Measurements from ENCODE around the gene CRYGA. TPM values are rescaled to one million over a fixed set of nuclear protein-coding genes. Genes with fewer than 3 reads are reported as not detected.

The CRYGA gene
- total and polyA plus RNA-seq, 7 donors = not detected

GRCh38 chr2:208189069-208189809 lies 25.9 kb upstream of the CRYGA start:
- Histone ChIP-seq H3K9me3 (no peaks in the 10 kb centered on the region), H3K4me1 (no peaks in the 10 kb centered on the region), H3K27me3 (ENCODE audit: insufficient read depth in 3 of 3, low read length in 2 of 3) (no peaks in the 10 kb centered on the region), H3K4me3 (no peak overlapping the region), H3K36me3 (ENCODE audit: insufficient read depth in 1 of 2, low read depth in 1 of 2) (no peaks in the 10 kb centered on the region), H3K27ac (no peak overlapping the region)
- DNase-seq = no peak
- TF ChIP-seq, protein P1, sequence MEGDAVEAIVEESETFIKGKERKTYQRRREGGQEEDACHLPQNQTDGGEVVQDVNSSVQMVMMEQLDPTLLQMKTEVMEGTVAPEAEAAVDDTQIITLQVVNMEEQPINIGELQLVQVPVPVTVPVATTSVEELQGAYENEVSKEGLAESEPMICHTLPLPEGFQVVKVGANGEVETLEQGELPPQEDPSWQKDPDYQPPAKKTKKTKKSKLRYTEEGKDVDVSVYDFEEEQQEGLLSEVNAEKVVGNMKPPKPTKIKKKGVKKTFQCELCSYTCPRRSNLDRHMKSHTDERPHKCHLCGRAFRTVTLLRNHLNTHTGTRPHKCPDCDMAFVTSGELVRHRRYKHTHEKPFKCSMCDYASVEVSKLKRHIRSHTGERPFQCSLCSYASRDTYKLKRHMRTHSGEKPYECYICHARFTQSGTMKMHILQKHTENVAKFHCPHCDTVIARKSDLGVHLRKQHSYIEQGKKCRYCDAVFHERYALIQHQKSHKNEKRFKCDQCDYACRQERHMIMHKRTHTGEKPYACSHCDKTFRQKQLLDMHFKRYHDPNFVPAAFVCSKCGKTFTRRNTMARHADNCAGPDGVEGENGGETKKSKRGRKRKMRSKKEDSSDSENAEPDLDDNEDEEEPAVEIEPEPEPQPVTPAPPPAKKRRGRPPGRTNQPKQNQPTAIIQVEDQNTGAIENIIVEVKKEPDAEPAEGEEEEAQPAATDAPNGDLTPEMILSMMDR (IDR thresholded peaks at IDR 0.05) = no peak
- no peak for ATAC-seq
- intact Hi-C loops (cut with DNase I) = no loop called here
- 69 to 76% (median 73%) methylated on average over 5 of the region's 5 CpGs for WGBS, 3 donors

DNA sequence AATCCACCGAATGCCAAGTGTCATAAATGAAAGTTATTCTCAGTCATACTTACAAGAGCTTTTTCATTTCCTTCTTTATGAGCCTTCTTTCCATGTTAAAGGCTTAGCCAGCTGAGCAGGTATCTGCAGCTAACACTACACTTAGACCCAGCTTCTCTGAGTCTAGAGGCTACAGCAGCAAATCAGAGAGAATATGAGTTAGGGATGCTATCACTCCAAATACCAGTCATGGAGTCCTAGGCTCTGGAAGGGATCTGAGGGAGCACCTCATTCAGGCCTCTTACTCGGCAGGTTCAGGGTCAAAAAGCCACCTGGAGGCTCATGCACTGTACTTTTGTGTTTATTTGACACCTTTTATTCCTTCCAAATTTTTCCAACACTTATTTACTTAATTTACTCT lies 23.5 kb upstream of the CRYGA start:
- TF ChIP-seq, protein P1 (IDR thresholded peaks at IDR 0.05) = no peak
- no peak for ATAC-seq
- H3K4me3 ChIP-seq = no peak overlapping the region
- intact Hi-C loops (cut with DNase I) = no loop called here
- H3K4me1 ChIP-seq = no peaks in the 10 kb centered on the region
- H3K27me3 ChIP-seq (ENCODE audit: insufficient read depth in 3 of 3, low read length in 2 of 3) = peaks cover 0 to 4% (median 0%) of the 10 kb centered on the region in 3 donors
- 78 to 84% (median 80%) methylated on average over 2 of the region's 2 CpGs for WGBS, 3 donors
- no peak for DNase-seq
- H3K27ac ChIP-seq = no peak overlapping the region
- H3K36me3 ChIP-seq (ENCODE audit: insufficient read depth in 1 of 2, low read depth in 1 of 2) = no peaks in the 10 kb centered on the region
- H3K9me3 ChIP-seq = no peaks in the 10 kb centered on the region

- no peak overlapping the region for H3K4me3 ChIP-seq
- 51 to 65% (median 56%) methylated on average over 5 of the region's 5 CpGs for WGBS, 3 donors
- peaks cover 0 to 4% (median 0%) of the 10 kb centered on the region in 3 donors for H3K27me3 ChIP-seq (ENCODE audit: insufficient read depth in 3 of 3, low read length in 2 of 3)
- H3K4me1 ChIP-seq = no peaks in the 10 kb centered on the region
- TF ChIP-seq, protein P1 (IDR thresholded peaks at IDR 0.05) = no peak
- no peak overlapping the region for H3K27ac ChIP-seq
- intact Hi-C loops (cut with DNase I) = no loop called here
- no peaks in the 10 kb centered on the region for H3K36me3 ChIP-seq (ENCODE audit: insufficient read depth in 1 of 2, low read depth in 1 of 2)
- DNase-seq (no peak), ATAC-seq (no peak)
- H3K9me3 ChIP-seq = no peaks in the 10 kb centered on the region
Observed at GRCh38 chr2:208186465-208186864, 23.1 kb upstream of the CRYGA start.

GRCh38 chr2:208183972-208184705 lies 20.8 kb upstream of the CRYGA start:
- Histone ChIP-seq H3K9me3 (no peaks in the 10 kb centered on the region), H3K36me3 (ENCODE audit: insufficient read depth in 1 of 2, low read depth in 1 of 2) (no peaks in the 10 kb centered on the region), H3K27ac (no peak overlapping the region), H3K4me1 (no peaks in the 10 kb centered on the region), H3K4me3 (no peak overlapping the region), H3K27me3 (ENCODE audit: insufficient read depth in 3 of 3, low read length in 2 of 3) (peaks cover 0 to 4% (median 0%) of the 10 kb centered on the region in 3 donors)
- TF ChIP-seq, protein P1 (IDR thresholded peaks at IDR 0.05) = no peak
- no peak for ATAC-seq
- WGBS, 3 donors = 20 to 29% (median 26%) methylated on average over 12 of the region's 12 CpGs
- no peak for DNase-seq
- intact Hi-C loops (cut with DNase I) = no loop called here
